DND-41 (cell line): ENCODE results near the gene ARPP19.

Source experiments
- ATAC-seq: fragments of 200-7000 bp; cut with Tn5 transposase; 3 replicates; pipeline ENCODE4 v1.9.1; 2021; ENCODE audit warnings: low read depth; ENCODE audit not compliant: insufficient read depth
- DNase-seq: peaks from one replicate; pipeline ENCODE4 v3.0.0-alpha.2; 2020
- H2AFZ ChIP-seq: 2 replicates; pipeline ENCODE4 v1.6.0; 2012; ENCODE audit warnings: low read depth, low read length
- H3K27ac ChIP-seq: 2 replicates; pipeline ENCODE4 v1.5.1; 2012; ENCODE audit warnings: low read length, inconsistent platforms
- H3K27me3 ChIP-seq: fragments of 200-600 bp; sonication (generic); 2 replicates; pipeline ENCODE4 v1.6.0; 2012; ENCODE audit warnings: low read length, mild to moderate bottlenecking, inconsistent platforms; ENCODE audit not compliant: insufficient read depth, poor library complexity
- H3K36me3 ChIP-seq: 2 replicates; pipeline ENCODE4 v1.5.1; 2012; ENCODE audit warnings: low read length, inconsistent platforms; ENCODE audit not compliant: insufficient read depth
- H3K4me1 ChIP-seq: 2 replicates; pipeline ENCODE4 v1.5.1; 2012; ENCODE audit warnings: mild to moderate bottlenecking, low read length; ENCODE audit not compliant: insufficient read depth
- H3K4me2 ChIP-seq: 2 replicates; pipeline ENCODE4 v1.6.0; 2012; ENCODE audit warnings: mild to moderate bottlenecking, moderate library complexity, low read length, inconsistent platforms; ENCODE audit not compliant: insufficient read depth
- H3K4me3 ChIP-seq, 2 experiments: fragments of 200-600 bp in 1 of 2; shearing (Covaris generic) in 1 of 2; 2 replicates each; pipeline ENCODE4 v1.5.1; 2012 to 2016; ENCODE audit warnings: inconsistent platforms in 2 of 2, low read length in 2 of 2, mild to moderate bottlenecking in 2 of 2, low read depth in 1 of 2, moderate library complexity in 1 of 2
- H3K79me2 ChIP-seq: 2 replicates; pipeline ENCODE4 v1.6.0; 2012; ENCODE audit warnings: low read length, inconsistent platforms; ENCODE audit not compliant: insufficient read depth
- H3K9ac ChIP-seq: 2 replicates; pipeline ENCODE4 v1.6.0; 2012; ENCODE audit warnings: low read depth, mild to moderate bottlenecking, inconsistent platforms, low read length, moderate library complexity
- H3K9me3 ChIP-seq: 2 replicates; pipeline ENCODE4 v1.5.1; 2012; ENCODE audit warnings: low read length, moderate library complexity, mild to moderate bottlenecking, inconsistent platforms; ENCODE audit not compliant: insufficient read depth, severe bottlenecking
- H4K20me1 ChIP-seq: 2 replicates; pipeline ENCODE4 v1.6.0; 2012; ENCODE audit warnings: low read length; ENCODE audit not compliant: insufficient read depth
- CTCF ChIP-seq: IDR thresholded peaks from 2 replicates; pipeline ENCODE4 v1.5.1; 2012; ENCODE audit warnings: borderline replicate concordance, low read length, moderate library complexity, mild to moderate bottlenecking; ENCODE audit not compliant: poor library complexity, severe bottlenecking; ENCODE audit errors: extremely low read depth
- EZH2 ChIP-seq: IDR thresholded peaks from 3 replicates; pipeline ENCODE4 v1.6.1; 2012; ENCODE audit warnings: borderline replicate concordance, low read depth, mild to moderate bottlenecking, moderate library complexity, low read length, inconsistent platforms; ENCODE audit not compliant: severe bottlenecking

Gene ARPP19

DNA sequence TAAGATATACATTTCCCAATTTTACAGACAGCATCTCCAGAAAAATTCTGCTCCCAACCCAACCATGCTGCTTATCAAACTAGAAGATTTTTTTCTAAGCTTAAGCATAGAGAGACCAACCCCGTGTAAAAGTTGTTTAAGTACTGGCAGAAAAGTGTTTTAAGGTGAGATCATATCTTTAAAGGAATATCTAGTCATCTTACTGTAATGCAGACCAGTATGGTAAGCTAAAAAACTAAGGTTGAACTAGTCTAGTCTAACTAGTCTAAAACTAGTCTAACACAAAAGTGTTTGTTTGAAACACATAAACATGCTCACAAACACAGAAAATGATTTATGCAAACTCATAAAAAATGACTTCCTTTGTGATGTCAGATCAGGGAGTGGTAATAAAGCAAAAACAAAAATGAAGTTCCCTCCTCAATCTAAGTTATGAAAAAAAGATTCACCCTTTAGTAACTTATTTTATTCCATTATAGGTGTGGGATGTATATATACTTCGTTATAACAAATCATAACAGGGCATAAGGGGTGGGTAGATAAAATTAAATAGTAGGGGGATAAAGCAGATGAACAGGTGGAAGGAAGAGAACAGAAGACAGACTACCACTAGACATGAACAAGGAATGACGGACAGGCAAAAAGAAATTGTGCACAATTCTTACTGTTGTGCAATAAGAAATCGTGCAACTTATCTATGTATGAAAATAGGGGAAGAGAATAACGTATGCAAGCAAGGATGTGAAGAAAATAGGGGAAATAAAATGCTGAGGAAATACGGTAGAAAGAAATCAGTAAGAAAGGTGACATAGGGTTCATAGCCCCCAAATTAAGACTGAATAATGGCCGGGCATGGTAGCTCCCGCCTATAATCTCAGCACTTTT is 50.1 kb downstream of the ARPP19 start:
- Histone ChIP-seq H3K4me1 (no peaks in the 10 kb centered on the region), H3K4me2 (no peak overlapping the region), H3K36me3 (no peaks in the 10 kb centered on the region), H3K9me3 (no peaks in the 10 kb centered on the region), H2AFZ (no peak overlapping the region), H3K27me3 (no peaks in the 10 kb centered on the region), H4K20me1 (peaks cover 12% of the 10 kb centered on the region; the same call in 1 of the 2 replicates), H3K79me2 (peaks cover 21% of the 10 kb centered on the region), H3K27ac (no peak overlapping the region), H3K9ac (no peak overlapping the region), H3K4me3 (no peak overlapping the region)
- DNase-seq, result no peak
- no peak for TF ChIP-seq CTCF
- TF ChIP-seq EZH2, result no peak
- no peak for ATAC-seq

GRCh38 chr15:52517014-52517413 is 51.8 kb downstream of the ARPP19 start:
- Histone ChIP-seq H3K4me1 (no peaks in the 10 kb centered on the region), H3K27me3 (no peaks in the 10 kb centered on the region), H3K9me3 (no peaks in the 10 kb centered on the region), H3K79me2 (peaks cover 14% of the 10 kb centered on the region), H2AFZ (no peak overlapping the region), H3K9ac (no peak overlapping the region), H3K4me3 (no peak overlapping the region), H4K20me1 (peaks cover 4% of the 10 kb centered on the region; the same call in 1 of the 2 replicates), H3K27ac (no peak overlapping the region), H3K4me2 (no peak overlapping the region), H3K36me3 (no peaks in the 10 kb centered on the region)
- ATAC-seq (no peak), DNase-seq (no peak)
- TF ChIP-seq EZH2, result no peak
- TF ChIP-seq CTCF, result no peak

GRCh38 chr15:52515343-52515742 is 53.5 kb downstream of the ARPP19 start:
- H4K20me1 ChIP-seq, result peaks cover 4% of the 10 kb centered on the region; the same call in 1 of the 2 replicates

More at GRCh38 chr15:52515343-52515742, 53.5 kb downstream of the ARPP19 start:
- Histone ChIP-seq H3K9ac (no peak overlapping the region), H3K36me3 (no peaks in the 10 kb centered on the region), H3K9me3 (no peaks in the 10 kb centered on the region), H3K27ac (no peak overlapping the region), H3K4me2 (no peak overlapping the region), H3K4me3 (no peak overlapping the region), H3K27me3 (no peaks in the 10 kb centered on the region), H3K4me1 (no peaks in the 10 kb centered on the region), H2AFZ (no peak overlapping the region), H3K79me2 (peaks cover 13% of the 10 kb centered on the region)
- no peak for ATAC-seq
- no peak for TF ChIP-seq EZH2
- TF ChIP-seq CTCF, result no peak
- no peak for DNase-seq
